ENCODE data around the gene TGFBR3L. TPM values are rescaled to one million over a fixed set of nuclear protein-coding genes. Genes with fewer than 3 reads are reported as not detected.

Gene TGFBR3L
- 0.42 TPM for polyA plus RNA-seq (ENCODE audit: insufficient read length)
- long read RNA-seq, donor 1 = 0 reads
- long read RNA-seq, donor 2, partial matches to known transcripts = 0 of 1 reads
- long read RNA-seq, donor 2, other reads (novel, unspliced or antisense) = 0 of 1 reads
- long read RNA-seq, donor 3, partial matches to known transcripts = 0 of 2 reads
- long read RNA-seq, donor 3, other reads (novel, unspliced or antisense) = 0 of 2 reads
- long read RNA-seq, donor 4 = 0 reads
- long read RNA-seq, donor 5, partial matches to known transcripts = 0 of 1 reads
- long read RNA-seq, donor 5, other reads (novel, unspliced or antisense) = 0 of 1 reads
- long read RNA-seq, donor 6, partial matches to known transcripts = 0 of 2 reads
- long read RNA-seq, donor 6, other reads (novel, unspliced or antisense) = 0 of 2 reads
- long read RNA-seq, donor 7 = 0 reads
- long read RNA-seq, donor 8 = 0 reads

- no peak for DNase-seq
These were observed at the start of gene TGFBR3L for GRCh38 chr19:7914598-7915045. Gene TGFBR3L, plus strand, starts transcription at chr19:7914830.

- DNase-seq = no peak
These were observed 49.2 kb upstream of the TGFBR3L start for GRCh38 chr19:7865262-7865911.

- DNase-seq = no peak
These were observed 48.1 kb upstream of the TGFBR3L start for GRCh38 chr19:7866399-7867091.

GRCh38 chr19:7867092-7867844, 47.4 kb upstream of the TGFBR3L start:
- no peak for DNase-seq

GRCh38 chr19:7868326-7868670, 46.3 kb upstream of the TGFBR3L start:
- DNase-seq = no peak

GRCh38 chr19:7868671-7869452, 45.8 kb upstream of the TGFBR3L start:
- peak; percentile 82 for DNase-seq

- DNase-seq = no peak
These were observed 45.1 kb upstream of the TGFBR3L start for GRCh38 chr19:7869453-7869909.

- DNase-seq = no peak
These were observed 44.6 kb upstream of the TGFBR3L start for GRCh38 chr19:7869910-7870511.

- DNase-seq = no peak
These were observed 43.8 kb upstream of the TGFBR3L start for GRCh38 chr19:7870571-7871436.

- peak; percentile 72 for DNase-seq
These were observed 43.0 kb upstream of the TGFBR3L start for GRCh38 chr19:7871437-7872305.

GRCh38 chr19:7872306-7873204, 42.1 kb upstream of the TGFBR3L start:
- no peak for DNase-seq

GRCh38 chr19:7873304-7874075, 41.1 kb upstream of the TGFBR3L start:
- no peak for DNase-seq

GRCh38 chr19:7874076-7874896, 40.3 kb upstream of the TGFBR3L start, which contains the start of gene PRR36:
Gene PRR36, minus strand, starts transcription at chr19:7874390. Its CDS starts 701 bp downstream, at chr19:7873689.
- DNase-seq = peak; percentile 73

- no peak for DNase-seq
These were observed 39.7 kb upstream of the TGFBR3L start for GRCh38 chr19:7874897-7875273.

GRCh38 chr19:7877249-7877836, 37.3 kb upstream of the TGFBR3L start:
- DNase-seq = no peak

All from left kidney (tissue), 8 donors.